Astrocyte (in vitro differentiated cells and primary cell): ENCODE results near the gene NOC2L. TPM values are rescaled to one million over a fixed set of nuclear protein-coding genes. Genes with fewer than 3 reads are reported as not detected.

Experiments
- DNase-seq: peaks from one replicate; pipeline ENCODE4 v3.0.0-alpha.2; 2010; ENCODE audit warnings: low read depth
- FAIRE-seq: peaks from 2 replicates; lab custom pipeline; 2011; peaks lifted over from hg19 to GRCh38; lab: Jason Lieb, UNC
- H2AFZ ChIP-seq: 2 replicates; pipeline ENCODE4 v1.6.0; 2012; ENCODE audit warnings: low read depth, low read length, inconsistent platforms
- H3K27ac ChIP-seq: 2 replicates; pipeline ENCODE4 v1.5.1; 2011; ENCODE audit warnings: low read depth, low read length, inconsistent platforms
- H3K27me3 ChIP-seq: 2 replicates; pipeline ENCODE4 v1.6.0; 2011; ENCODE audit warnings: low read length, inconsistent platforms; ENCODE audit not compliant: insufficient read depth
- H3K36me3 ChIP-seq: 2 replicates; pipeline ENCODE4 v1.5.1; 2011; ENCODE audit warnings: low read length, inconsistent platforms; ENCODE audit not compliant: insufficient read depth
- H3K4me1 ChIP-seq: 2 replicates; pipeline ENCODE4 v1.5.1; 2011; ENCODE audit warnings: low read length, inconsistent platforms; ENCODE audit not compliant: insufficient read depth
- H3K4me2 ChIP-seq: 2 replicates; pipeline ENCODE4 v1.6.0; 2012; ENCODE audit warnings: low read length, inconsistent platforms
- H3K4me3 ChIP-seq: 2 replicates; pipeline ENCODE4 v1.5.1; 2011; ENCODE audit warnings: low read depth, mild to moderate bottlenecking, low read length, inconsistent platforms; ENCODE audit not compliant: insufficient read depth
- H3K79me2 ChIP-seq: 2 replicates; pipeline ENCODE4 v1.6.0; 2012; ENCODE audit warnings: mild to moderate bottlenecking, low read length, inconsistent platforms; ENCODE audit not compliant: insufficient read depth
- H3K9ac ChIP-seq: 2 replicates; pipeline ENCODE4 v1.6.0; 2012; ENCODE audit warnings: mild to moderate bottlenecking, low read length, inconsistent platforms
- H3K9me3 ChIP-seq: 2 replicates; pipeline ENCODE4 v1.5.1; 2012; ENCODE audit warnings: low read depth, mild to moderate bottlenecking, low read length, inconsistent platforms; ENCODE audit not compliant: insufficient read depth
- H4K20me1 ChIP-seq: 2 replicates; pipeline ENCODE4 v1.6.0; 2012; ENCODE audit warnings: low read length, inconsistent platforms; ENCODE audit not compliant: insufficient read depth
- H3K27ac Mint-ChIP-seq: one replicate; pipeline ENCODE4 v1.8.0; 2021; ENCODE audit warnings: mild to moderate bottlenecking, mixed read lengths; ENCODE audit not compliant: unreplicated experiment
- H3K27me3 Mint-ChIP-seq: one replicate; pipeline ENCODE4 v1.8.0; 2021; ENCODE audit warnings: low read depth, mixed read lengths; ENCODE audit not compliant: unreplicated experiment
- H3K36me3 Mint-ChIP-seq: one replicate; pipeline ENCODE4 v1.8.0; 2021; ENCODE audit warnings: low read depth, mixed read lengths; ENCODE audit not compliant: unreplicated experiment
- H3K4me1 Mint-ChIP-seq: one replicate; pipeline ENCODE4 v1.8.0; 2021; ENCODE audit warnings: low read depth, mixed read lengths; ENCODE audit not compliant: unreplicated experiment
- H3K4me3 Mint-ChIP-seq: one replicate; pipeline ENCODE4 v1.8.0; 2021; ENCODE audit warnings: mild to moderate bottlenecking, moderate library complexity, mixed read lengths; ENCODE audit not compliant: unreplicated experiment
- H3K9me3 Mint-ChIP-seq: one replicate; pipeline ENCODE4 v1.8.0; 2021; ENCODE audit warnings: mild to moderate bottlenecking, mixed read lengths; ENCODE audit not compliant: unreplicated experiment
- EZH2 ChIP-seq: IDR thresholded peaks from 2 replicates; pipeline ENCODE4 v1.6.1; 2012; ENCODE audit warnings: mild to moderate bottlenecking, low read length, inconsistent platforms; ENCODE audit not compliant: insufficient read depth
- total RNA-seq: library from RNA; stranded (reverse); gene quantifications from 2 replicates; pipeline ENCODE4 v1.2.1, GENCODE V29; 2021
- TF ChIP-seq, protein P1 (sequence below): IDR thresholded peaks from 2 replicates; pipeline ENCODE4 v1.5.1; 2011; ENCODE audit warnings: low read depth, mild to moderate bottlenecking, inconsistent platforms, low read length, moderate library complexity; ENCODE audit not compliant: insufficient read depth

Gene NOC2L
- total RNA-seq, 1 donor from 2014 or later, result 91.4 TPM

DNA sequence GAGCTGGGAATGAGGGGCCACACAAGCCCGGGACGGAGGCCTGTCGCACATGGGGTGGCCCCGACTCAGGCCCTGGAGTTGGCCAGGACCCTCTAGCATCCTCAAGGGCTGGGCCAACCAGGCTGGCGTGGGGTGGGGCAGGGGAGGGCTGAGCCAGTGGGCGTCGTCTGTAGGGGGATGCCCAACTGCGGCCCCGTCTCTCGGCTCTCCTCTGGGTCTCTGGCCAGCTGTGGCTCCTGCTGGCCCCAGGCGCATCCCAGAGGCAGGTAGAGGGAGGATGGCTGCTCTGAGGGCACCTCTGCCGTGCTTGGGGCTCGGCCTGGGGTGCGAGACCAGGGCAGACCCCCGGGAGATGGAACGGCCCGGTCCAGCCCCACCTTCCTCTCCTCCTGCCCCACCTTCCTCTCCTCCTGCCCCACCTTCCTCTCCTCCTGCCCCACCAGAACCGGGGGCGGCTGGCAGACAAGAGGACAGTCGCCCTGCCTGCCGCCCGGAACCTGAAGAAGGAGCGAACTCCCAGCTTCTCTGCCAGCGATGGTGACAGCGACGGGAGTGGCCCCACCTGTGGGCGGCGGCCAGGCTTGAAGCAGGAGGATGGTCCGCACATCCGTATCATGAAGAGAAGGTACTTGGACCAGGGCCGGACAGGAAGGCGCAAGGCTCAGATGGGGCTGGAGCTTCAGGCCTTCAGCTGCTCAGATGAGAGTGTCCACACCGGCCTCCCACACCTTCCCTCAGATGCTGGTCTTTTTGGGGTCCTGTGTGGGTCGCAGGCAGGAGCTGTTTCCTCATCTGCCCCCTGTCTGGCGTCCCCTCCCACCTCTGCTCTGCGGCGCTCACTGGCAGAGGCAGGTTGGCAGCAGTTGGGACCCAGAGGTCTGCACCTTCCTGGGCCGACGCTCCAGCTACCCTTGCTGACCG is 29.1 kb downstream of the NOC2L start:
- Histone ChIP-seq H3K4me2 (no peak overlapping the region), H3K79me2 (no peaks in the 10 kb centered on the region), H3K4me1 (peaks cover 8% of the 10 kb centered on the region), H3K27me3 (peaks cover 15% of the 10 kb centered on the region), H3K9ac (no peak overlapping the region), H3K27ac (no peak overlapping the region), H3K9me3 (no peaks in the 10 kb centered on the region), H3K4me3 (no peak overlapping the region), H2AFZ (no peak overlapping the region), H3K36me3 (no peaks in the 10 kb centered on the region), H4K20me1 (peaks cover 41% of the 10 kb centered on the region)
- TF ChIP-seq EZH2, result no peak
- TF ChIP-seq, protein P1, sequence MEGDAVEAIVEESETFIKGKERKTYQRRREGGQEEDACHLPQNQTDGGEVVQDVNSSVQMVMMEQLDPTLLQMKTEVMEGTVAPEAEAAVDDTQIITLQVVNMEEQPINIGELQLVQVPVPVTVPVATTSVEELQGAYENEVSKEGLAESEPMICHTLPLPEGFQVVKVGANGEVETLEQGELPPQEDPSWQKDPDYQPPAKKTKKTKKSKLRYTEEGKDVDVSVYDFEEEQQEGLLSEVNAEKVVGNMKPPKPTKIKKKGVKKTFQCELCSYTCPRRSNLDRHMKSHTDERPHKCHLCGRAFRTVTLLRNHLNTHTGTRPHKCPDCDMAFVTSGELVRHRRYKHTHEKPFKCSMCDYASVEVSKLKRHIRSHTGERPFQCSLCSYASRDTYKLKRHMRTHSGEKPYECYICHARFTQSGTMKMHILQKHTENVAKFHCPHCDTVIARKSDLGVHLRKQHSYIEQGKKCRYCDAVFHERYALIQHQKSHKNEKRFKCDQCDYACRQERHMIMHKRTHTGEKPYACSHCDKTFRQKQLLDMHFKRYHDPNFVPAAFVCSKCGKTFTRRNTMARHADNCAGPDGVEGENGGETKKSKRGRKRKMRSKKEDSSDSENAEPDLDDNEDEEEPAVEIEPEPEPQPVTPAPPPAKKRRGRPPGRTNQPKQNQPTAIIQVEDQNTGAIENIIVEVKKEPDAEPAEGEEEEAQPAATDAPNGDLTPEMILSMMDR, result no peak
- H3K36me3 Mint-ChIP-seq, result peaks cover 2% of the 10 kb centered on the region
- H3K9me3 Mint-ChIP-seq, result peaks cover 2% of the 10 kb centered on the region
- H3K27me3 Mint-ChIP-seq, result peaks cover 51% of the 10 kb centered on the region
- FAIRE-seq (no peak), DNase-seq (no peak)
- H3K27ac Mint-ChIP-seq, result no peak overlapping the region
- no peak overlapping the region for H3K4me3 Mint-ChIP-seq
- H3K4me1 Mint-ChIP-seq, result peaks cover 7% of the 10 kb centered on the region

DNA sequence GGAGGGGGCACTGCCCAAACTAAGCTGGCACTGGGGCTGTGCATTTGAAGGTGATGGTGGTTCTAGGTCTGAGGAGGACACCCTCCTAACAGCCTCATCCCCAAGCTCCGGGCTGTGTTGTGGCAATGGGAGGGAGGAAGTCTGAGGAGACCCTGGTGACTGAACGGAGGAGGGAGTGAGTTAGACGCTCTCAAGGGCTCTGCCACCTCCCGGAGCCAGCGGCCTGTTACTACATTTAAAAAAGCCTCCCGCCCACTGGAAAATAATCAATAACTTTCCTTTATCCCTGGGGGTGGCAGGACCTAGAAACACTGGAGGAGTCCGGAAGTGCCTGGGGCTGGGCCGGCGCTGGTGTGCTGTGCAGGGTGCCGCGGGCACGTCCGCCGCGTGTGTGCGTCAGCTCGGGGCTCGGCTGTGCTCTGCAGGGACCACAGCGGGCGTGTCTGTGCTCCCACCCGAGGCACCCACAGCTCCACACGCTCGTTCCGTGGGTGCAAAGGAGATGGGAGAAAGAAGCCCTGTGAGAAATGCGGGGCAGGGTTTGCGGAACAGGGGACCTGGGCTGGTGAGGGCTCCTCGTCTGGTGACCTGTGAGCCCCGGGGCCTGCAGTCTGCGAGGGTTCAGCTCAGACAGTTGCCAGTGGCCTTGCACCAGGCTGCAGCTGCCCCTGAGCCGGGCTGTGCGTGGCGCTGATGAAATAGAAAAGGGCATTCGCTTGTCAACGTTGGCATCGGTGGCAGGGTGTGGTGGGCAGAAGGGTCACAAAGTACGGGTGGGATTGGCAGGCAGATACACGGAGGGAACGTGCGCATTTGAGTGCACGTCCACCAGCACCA is 30.0 kb downstream of the NOC2L start:
- H3K27ac ChIP-seq, result no peak overlapping the region
- H3K9ac ChIP-seq, result no peak overlapping the region
- H3K4me3 Mint-ChIP-seq, result no peak overlapping the region
- peaks cover 2% of the 10 kb centered on the region for H3K36me3 Mint-ChIP-seq
- FAIRE-seq, result no peak
- no peaks in the 10 kb centered on the region for H3K79me2 ChIP-seq
- H3K4me3 ChIP-seq, result no peak overlapping the region
- H3K27ac Mint-ChIP-seq, result no peak overlapping the region
- H3K27me3 ChIP-seq, result peaks cover 13% of the 10 kb centered on the region
- no peak overlapping the region for H2AFZ ChIP-seq
- H3K4me1 Mint-ChIP-seq, result peaks cover 5% of the 10 kb centered on the region
- peaks cover 2% of the 10 kb centered on the region for H3K9me3 Mint-ChIP-seq
- H3K36me3 ChIP-seq, result no peaks in the 10 kb centered on the region
- H3K4me1 ChIP-seq, result peaks cover 8% of the 10 kb centered on the region
- H3K4me2 ChIP-seq, result no peak overlapping the region
- H3K9me3 ChIP-seq, result no peaks in the 10 kb centered on the region
- H3K27me3 Mint-ChIP-seq, result peaks cover 49% of the 10 kb centered on the region
- DNase-seq, result no peak
- TF ChIP-seq, protein P1, result no peak
- TF ChIP-seq EZH2, result no peak
- H4K20me1 ChIP-seq, result peaks cover 40% of the 10 kb centered on the region
